Progenitor cell of endocrine pancreas (in vitro differentiated cells): ENCODE data around the gene KIAA1755. TPM values are rescaled to one million over a fixed set of nuclear protein-coding genes. Genes with fewer than 3 reads are reported as not detected.

Source experiments
- DNase-seq: peaks from one replicate; pipeline ENCODE4 v3.0.0; 2021; ENCODE audit warnings: low spot score; ENCODE audit not compliant: unreplicated experiment
- H3K27ac Mint-ChIP-seq: 2 replicates; pipeline ENCODE4 v1.8.0; 2021; ENCODE audit warnings: mild to moderate bottlenecking, moderate library complexity, mixed read lengths
- H3K27me3 Mint-ChIP-seq: 2 replicates; pipeline ENCODE4 v1.8.0; 2021; ENCODE audit warnings: mixed read lengths
- H3K36me3 Mint-ChIP-seq: 2 replicates; pipeline ENCODE4 v1.8.0; 2022; ENCODE audit warnings: mixed read lengths; ENCODE audit not compliant: insufficient read depth
- H3K4me1 Mint-ChIP-seq: 2 replicates; pipeline ENCODE4 v1.8.0; 2021; ENCODE audit warnings: low read depth, mixed read lengths
- H3K4me3 Mint-ChIP-seq: 2 replicates; pipeline ENCODE4 v1.8.0; 2021; ENCODE audit warnings: low read depth, mild to moderate bottlenecking, moderate library complexity, mixed read lengths
- H3K9me3 Mint-ChIP-seq: 2 replicates; pipeline ENCODE4 v1.8.0; 2021; ENCODE audit warnings: low read depth, mixed read lengths
- CTCF ChIP-seq: fragments of 200-600 bp; sonication (generic); IDR thresholded peaks from one replicate; pipeline ENCODE4 v1.5.0; 2021; ENCODE audit warnings: antibody characterized with exemption, mild to moderate bottlenecking; ENCODE audit not compliant: unreplicated experiment
- total RNA-seq: library from RNA; stranded (reverse); gene quantifications from 2 replicates; pipeline ENCODE4 v1.2.1, GENCODE V29; 2021

The KIAA1755 gene
- total RNA-seq, 1 donor from 2014 or later: 0.29 TPM

GRCh38 chr20:38295811-38296210, 35.3 kb upstream of the KIAA1755 start:
- no peak for DNase-seq
- Mint-ChIP-seq H3K4me3 (no peak overlapping the region), H3K36me3 (no peaks in the 10 kb centered on the region), H3K27ac (no peak overlapping the region), H3K9me3 (no peaks in the 10 kb centered on the region), H3K4me1 (peaks cover 23% of the 10 kb centered on the region), H3K27me3 (no peaks in the 10 kb centered on the region)
- no peak for TF ChIP-seq CTCF

- H3K27me3 Mint-ChIP-seq: no peaks in the 10 kb centered on the region
Measured at GRCh38 chr20:38294076-38294591, 33.6 kb upstream of the KIAA1755 start.

GRCh38 chr20:38293491-38294065, 33.0 kb upstream of the KIAA1755 start:
- H3K27me3 Mint-ChIP-seq: no peaks in the 10 kb centered on the region
- H3K27ac Mint-ChIP-seq: peak overlapping the region; percentile 73
- H3K4me1 Mint-ChIP-seq: peaks cover 14% of the 10 kb centered on the region
- H3K36me3 Mint-ChIP-seq: no peaks in the 10 kb centered on the region
- no peaks in the 10 kb centered on the region for H3K9me3 Mint-ChIP-seq
- H3K4me3 Mint-ChIP-seq: no peak overlapping the region
- no peak for TF ChIP-seq CTCF
- no peak for DNase-seq

More at GRCh38 chr20:38294076-38294591, 33.6 kb upstream of the KIAA1755 start:
- TF ChIP-seq CTCF: no peak
- peaks cover 16% of the 10 kb centered on the region for H3K4me1 Mint-ChIP-seq
- no peak for DNase-seq
- no peaks in the 10 kb centered on the region for H3K36me3 Mint-ChIP-seq
- H3K9me3 Mint-ChIP-seq: no peaks in the 10 kb centered on the region
- H3K4me3 Mint-ChIP-seq: no peak overlapping the region
- H3K27ac Mint-ChIP-seq: peak overlapping the region; percentile 73

- no peaks in the 10 kb centered on the region for H3K36me3 Mint-ChIP-seq
- no peak overlapping the region for H3K27ac Mint-ChIP-seq
- DNase-seq: no peak
- H3K27me3 Mint-ChIP-seq: no peaks in the 10 kb centered on the region
- no peak overlapping the region for H3K4me3 Mint-ChIP-seq
- H3K9me3 Mint-ChIP-seq: no peaks in the 10 kb centered on the region
- no peak for TF ChIP-seq CTCF
- H3K4me1 Mint-ChIP-seq: peaks cover 18% of the 10 kb centered on the region
Measured at GRCh38 chr20:38291966-38292365, 31.4 kb upstream of the KIAA1755 start.

GRCh38 chr20:38290829-38291814, 30.6 kb upstream of the KIAA1755 start:
- no peak for DNase-seq
- Mint-ChIP-seq H3K9me3 (no peaks in the 10 kb centered on the region), H3K4me3 (no peak overlapping the region), H3K27me3 (no peaks in the 10 kb centered on the region), H3K4me1 (peaks cover 23% of the 10 kb centered on the region), H3K36me3 (no peaks in the 10 kb centered on the region), H3K27ac (peak overlapping the region; percentile 71)
- TF ChIP-seq CTCF: peak; percentile 51
